Gastroesophageal sphincter (tissue), 4 donors: ENCODE results near the gene PDLIM5. TPM values are rescaled to one million over a fixed set of nuclear protein-coding genes. Genes with fewer than 3 reads are reported as not detected.
"Not testable (repeated sequence)": the region's sequence is repeated elsewhere in the genome, so short reads cannot be mapped to it uniquely, and the experiment has no call there.

Source experiments
- ATAC-seq: fragments of 150-250 bp; one replicate; pipeline ENCODE4 v1.9.1; 2016; ENCODE audit warnings: mild to moderate bottlenecking, moderate library complexity
- H3K27ac ChIP-seq, 4 donors: fragments of 200-600 bp; sonication (generic) in 3 of 4; 1 replicate in 3 of 4; 2 replicates in 1 of 4; pipeline ENCODE4 v1.5.1; 2016 to 2019
- H3K27me3 ChIP-seq: fragments of 200-600 bp; sonication (generic); one replicate; pipeline ENCODE4 v1.5.1; 2019
- H3K36me3 ChIP-seq, 2 donors: fragments of 200-600 bp; sonication (generic); one replicate each; pipeline ENCODE4 v1.5.1; 2019; ENCODE audit warnings: control low read depth in 1 of 2
- H3K4me1 ChIP-seq, 3 donors: fragments of 200-600 bp; sonication (generic); 1 replicate in 2 of 3; 2 replicates in 1 of 3; pipeline ENCODE4 v1.5.1; 2016 to 2019; ENCODE audit warnings: control low read depth in 2 of 3
- H3K4me3 ChIP-seq, 2 donors: fragments of 200-600 bp; sonication (generic); one replicate each; pipeline ENCODE4 v1.5.1; 2019; ENCODE audit warnings: mild to moderate bottlenecking in 1 of 2, moderate library complexity in 1 of 2
- H3K9me3 ChIP-seq, 3 donors: fragments of 200-600 bp; sonication (generic); one replicate each; pipeline ENCODE4 v1.5.1; 2017 to 2019; ENCODE audit warnings: control low read depth in 2 of 3
- EP300 ChIP-seq: sonication (generic); formaldehyde crosslinking; IDR thresholded peaks from one replicate; pipeline ENCODE4 v1.6.1; 2017; ENCODE audit warnings: antibody characterized with exemption, mild to moderate bottlenecking
- POLR2A ChIP-seq, 2 donors: fragments of 450-650 bp; IDR thresholded peaks; one replicate each; pipeline ENCODE4 v1.6.1; 2017; ENCODE audit warnings: antibody characterized with exemption in 2 of 2, mild to moderate bottlenecking in 2 of 2, moderate library complexity in 1 of 2
- POLR2AphosphoS5 ChIP-seq: sonication (generic); formaldehyde crosslinking; IDR thresholded peaks from one replicate; pipeline ENCODE4 v1.6.1; 2017; ENCODE audit warnings: antibody characterized with exemption
- WGBS, 2 donors: methylation state at CpG; one replicate each; pipeline ENCODE4 v1.1.5; 2018; ENCODE audit warnings: low coverage in 1 of 2; 5-methylcytosine and 5-hydroxymethylcytosine counted together
- total RNA-seq, 4 donors: library from RNA; depleted of rRNA; stranded (reverse); fragments of >200 nt; gene quantifications; one replicate each; pipeline ENCODE4 v1.1.0, GENCODE V29; 2016
- TF ChIP-seq, protein P1 (sequence below), 4 experiments: fragments of 200-600 bp in 2 of 4; fragments of 450-650 bp in 2 of 4; sonication (generic) in 1 of 4; IDR thresholded peaks; one replicate each; pipeline ENCODE4 v1.5.1; 2017 to 2019; ENCODE audit warnings: antibody characterized with exemption in 4 of 4, mild to moderate bottlenecking in 2 of 4, moderate library complexity in 2 of 4

PDLIM5 gene
- total RNA-seq, 4 donors from 2014 or later, result 100 to 223 (median 175) TPM

DNA sequence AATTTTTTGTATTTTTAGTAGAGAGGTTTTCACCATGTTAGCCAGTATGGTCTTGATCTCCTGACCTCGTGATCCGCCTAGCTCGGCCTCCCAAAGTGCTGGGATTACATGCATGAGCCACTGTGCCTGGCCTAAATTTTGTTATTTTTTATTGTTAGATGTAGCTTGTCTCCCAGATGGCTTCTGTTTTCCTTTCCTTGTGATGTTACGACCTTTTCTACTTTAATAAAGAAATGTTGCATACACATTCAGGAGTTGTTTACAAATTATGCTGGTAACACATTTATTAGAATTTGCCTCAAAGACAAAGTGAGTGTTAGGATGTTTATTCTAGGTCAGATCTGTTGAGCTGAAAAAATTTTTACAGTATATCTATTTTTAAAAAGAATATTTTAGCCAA is 18.4 kb downstream of the PDLIM5 start:
- Histone ChIP-seq H3K27ac (no peak overlapping the region), H3K4me1 (peaks cover 3 to 87% (median 5%) of the 10 kb centered on the region in 3 donors), H3K9me3 (no peaks in the 10 kb centered on the region), H3K36me3 (no peaks in the 10 kb centered on the region), H3K4me3 (no peak overlapping the region), H3K27me3 (no peaks in the 10 kb centered on the region)
- ATAC-seq, result no peak
- TF ChIP-seq, protein P1, sequence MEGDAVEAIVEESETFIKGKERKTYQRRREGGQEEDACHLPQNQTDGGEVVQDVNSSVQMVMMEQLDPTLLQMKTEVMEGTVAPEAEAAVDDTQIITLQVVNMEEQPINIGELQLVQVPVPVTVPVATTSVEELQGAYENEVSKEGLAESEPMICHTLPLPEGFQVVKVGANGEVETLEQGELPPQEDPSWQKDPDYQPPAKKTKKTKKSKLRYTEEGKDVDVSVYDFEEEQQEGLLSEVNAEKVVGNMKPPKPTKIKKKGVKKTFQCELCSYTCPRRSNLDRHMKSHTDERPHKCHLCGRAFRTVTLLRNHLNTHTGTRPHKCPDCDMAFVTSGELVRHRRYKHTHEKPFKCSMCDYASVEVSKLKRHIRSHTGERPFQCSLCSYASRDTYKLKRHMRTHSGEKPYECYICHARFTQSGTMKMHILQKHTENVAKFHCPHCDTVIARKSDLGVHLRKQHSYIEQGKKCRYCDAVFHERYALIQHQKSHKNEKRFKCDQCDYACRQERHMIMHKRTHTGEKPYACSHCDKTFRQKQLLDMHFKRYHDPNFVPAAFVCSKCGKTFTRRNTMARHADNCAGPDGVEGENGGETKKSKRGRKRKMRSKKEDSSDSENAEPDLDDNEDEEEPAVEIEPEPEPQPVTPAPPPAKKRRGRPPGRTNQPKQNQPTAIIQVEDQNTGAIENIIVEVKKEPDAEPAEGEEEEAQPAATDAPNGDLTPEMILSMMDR (IDR thresholded peaks at IDR 0.05), result no peak
- no peak for TF ChIP-seq EP300
- TF ChIP-seq POLR2A (IDR thresholded peaks at IDR 0.05), result no peak
- TF ChIP-seq POLR2AphosphoS5, result no peak
- 88% methylated on average over 1 to 4 of the region's 4 CpGs for WGBS, 2 donors

DNA sequence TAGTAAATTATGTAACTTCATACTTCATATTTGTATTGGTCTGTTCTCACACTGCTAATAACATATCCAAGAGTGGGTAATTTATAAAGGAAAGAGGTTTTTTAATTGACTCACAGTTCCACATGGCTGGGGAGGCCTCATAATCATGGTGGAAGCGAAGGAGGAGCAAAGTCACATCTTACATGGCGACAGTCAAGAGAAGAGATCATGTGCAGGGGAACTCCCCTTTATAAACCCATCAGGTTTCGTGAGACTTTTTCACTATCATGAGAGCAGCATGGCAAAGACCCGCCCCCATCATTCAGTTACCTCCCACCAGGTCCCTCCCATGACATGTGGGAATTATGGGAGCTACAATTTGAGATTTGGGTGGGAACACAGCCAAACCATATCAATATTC is 19.0 kb downstream of the PDLIM5 start:
- H3K9me3 ChIP-seq, H3K27ac ChIP-seq, H3K36me3 ChIP-seq, H3K27me3 ChIP-seq, ATAC-seq, H3K4me3 ChIP-seq: not testable (repeated sequence)
- H3K4me1 ChIP-seq, result peaks cover 3 to 87% (median 5%) of the 10 kb centered on the region in 3 donors
- WGBS, 2 donors, result 96 to 100% methylated on average over 1 to 4 of the region's 4 CpGs

DNA sequence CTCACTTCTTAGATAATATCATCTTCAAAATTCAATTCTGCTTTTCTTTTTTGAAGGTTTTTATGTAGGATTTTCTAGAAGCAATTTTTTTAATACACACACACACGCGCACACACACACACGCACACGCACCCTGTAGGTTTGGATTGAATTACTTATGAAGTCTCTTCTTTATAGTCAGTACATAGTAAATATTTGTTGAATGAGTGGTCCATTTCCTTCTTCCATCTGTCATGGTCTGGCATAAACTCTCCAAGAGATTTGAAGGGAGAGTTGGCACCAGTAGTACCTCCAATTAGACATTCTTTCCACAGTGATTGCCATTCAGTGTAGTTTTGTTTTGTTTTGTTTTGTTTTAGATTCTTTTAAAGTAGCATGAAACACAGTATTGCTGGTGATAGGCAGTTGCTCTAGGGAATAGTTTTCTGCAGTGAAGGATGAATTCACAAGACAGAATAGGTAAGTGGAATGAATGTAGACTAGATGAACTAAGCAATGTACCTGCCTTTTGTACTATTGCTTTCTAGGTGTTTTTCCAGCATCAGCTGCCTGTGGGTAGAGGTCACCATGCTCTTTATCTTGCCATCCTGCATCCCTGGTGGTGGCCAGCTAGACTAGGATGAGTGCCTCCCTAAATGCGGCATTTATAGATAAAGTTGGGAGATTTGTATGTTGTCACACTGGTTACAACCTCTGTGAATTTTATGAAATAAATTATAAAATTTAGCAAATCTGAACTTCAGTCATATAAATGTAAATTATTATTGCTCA is 20.5 kb downstream of the PDLIM5 start:
- no peak for ATAC-seq
- no peaks in the 10 kb centered on the region for H3K9me3 ChIP-seq
- no peak overlapping the region for H3K27ac ChIP-seq
- 75 to 90% methylated on average over 5 of the region's 5 CpGs for WGBS, 2 donors
- H3K4me1 ChIP-seq, result peaks cover 3 to 87% (median 5%) of the 10 kb centered on the region in 3 donors
- TF ChIP-seq EP300 (no peak), POLR2AphosphoS5 (peak; percentile 23), POLR2A (IDR thresholded peaks at IDR 0.05) (no peak)
- TF ChIP-seq, protein P1 (IDR thresholded peaks at IDR 0.05), result no peak
- H3K4me3 ChIP-seq, result no peak overlapping the region
- H3K27me3 ChIP-seq, result no peaks in the 10 kb centered on the region
- no peaks in the 10 kb centered on the region for H3K36me3 ChIP-seq

DNA sequence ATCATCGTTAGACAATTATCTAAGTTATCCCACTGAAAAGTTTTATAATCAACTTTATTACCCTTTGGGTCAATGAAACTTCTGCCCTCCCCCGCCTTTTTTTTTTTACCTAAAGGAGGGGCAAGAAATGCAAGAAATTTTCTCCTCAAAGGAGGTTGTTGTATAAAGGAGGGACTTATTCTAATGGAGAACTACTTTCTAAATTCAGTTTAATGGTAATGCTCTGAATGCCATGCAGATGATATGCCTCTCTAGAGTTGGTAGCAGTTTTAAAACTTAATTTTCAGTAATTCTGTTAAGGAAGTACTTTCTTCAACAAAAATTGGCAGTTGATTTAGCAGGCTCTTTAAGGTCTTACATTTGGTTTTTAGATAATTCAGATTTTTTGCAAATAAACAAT is 23.3 kb downstream of the PDLIM5 start:
- peaks cover 0 to 81% (median 3%) of the 10 kb centered on the region in 3 donors for H3K4me1 ChIP-seq
- H3K9me3 ChIP-seq, result no peaks in the 10 kb centered on the region
- no peak overlapping the region for H3K4me3 ChIP-seq
- ATAC-seq, result no peak
- H3K36me3 ChIP-seq, result no peaks in the 10 kb centered on the region
- no peak overlapping the region for H3K27ac ChIP-seq
- 95 to 96% methylated on average over 2 of the region's 2 CpGs for WGBS, 2 donors
- TF ChIP-seq, protein P1 (IDR thresholded peaks at IDR 0.05), result no peak
- no peak for TF ChIP-seq EP300
- TF ChIP-seq POLR2A (IDR thresholded peaks at IDR 0.05), result no peak
- no peak for TF ChIP-seq POLR2AphosphoS5
- no peaks in the 10 kb centered on the region for H3K27me3 ChIP-seq

DNA sequence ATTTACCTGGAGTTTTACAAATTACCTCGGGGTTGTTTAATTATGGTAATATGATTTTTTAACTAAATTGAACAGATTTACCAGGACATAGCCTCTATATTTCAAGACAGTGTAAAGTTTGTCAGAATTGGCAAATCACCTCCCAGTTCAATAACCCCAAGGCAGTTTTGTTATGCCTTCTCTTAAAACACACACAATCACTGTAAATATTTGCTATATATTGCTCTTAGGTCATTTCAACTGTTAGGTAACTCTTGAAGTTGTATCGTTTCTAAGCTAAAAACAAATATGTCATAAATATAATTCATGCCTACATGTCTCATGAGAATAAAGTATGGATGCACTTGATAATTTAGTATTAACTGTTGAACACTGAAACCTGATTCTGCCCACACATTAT is 24.1 kb downstream of the PDLIM5 start:
- no peaks in the 10 kb centered on the region for H3K27me3 ChIP-seq
- H3K36me3 ChIP-seq, result no peaks in the 10 kb centered on the region
- peaks cover 0 to 83% (median 6%) of the 10 kb centered on the region in 3 donors for H3K4me1 ChIP-seq
- TF ChIP-seq, protein P1 (IDR thresholded peaks at IDR 0.05), result no peak
- TF ChIP-seq POLR2AphosphoS5, result no peak
- no peak for TF ChIP-seq POLR2A (IDR thresholded peaks at IDR 0.05)
- no peak for TF ChIP-seq EP300
- no peaks in the 10 kb centered on the region for H3K9me3 ChIP-seq
- H3K4me3 ChIP-seq, result no peak overlapping the region
- no peak overlapping the region for H3K27ac ChIP-seq
- WGBS, 2 donors, result 69 to 70% methylated on average over 2 of the region's 2 CpGs
- no peak for ATAC-seq
